Hepatocyte (in vitro differentiated cells): ENCODE results near the gene HNRNPF. TPM values are rescaled to one million over a fixed set of nuclear protein-coding genes. Genes with fewer than 3 reads are reported as not detected.

Experiments
- DNase-seq: peaks from one replicate; pipeline ENCODE4 v3.0.0-alpha.2; 2016; ENCODE audit warnings: low spot score
- H2AFZ ChIP-seq: fragments of 200-600 bp; sonication (generic); 2 replicates; pipeline ENCODE4 v1.6.0; 2016; ENCODE audit warnings: antibody characterized with exemption, mild to moderate bottlenecking
- H3K27ac ChIP-seq: fragments of 200-600 bp; sonication (generic); 2 replicates; pipeline ENCODE4 v1.5.1; 2016; ENCODE audit warnings: mild to moderate bottlenecking
- H3K27me3 ChIP-seq: fragments of 200-600 bp; sonication (generic); 2 replicates; pipeline ENCODE4 v1.6.1; 2016
- H3K36me3 ChIP-seq: fragments of 200-600 bp; sonication (generic); replicated peaks from 2 replicates; pipeline ENCODE4 v1.5.1; 2016; ENCODE audit warnings: low read depth; ENCODE audit not compliant: insufficient read depth
- H3K4me1 ChIP-seq: fragments of 200-600 bp; sonication (generic); 2 replicates; pipeline ENCODE4 v1.5.1; 2016; ENCODE audit warnings: mild to moderate bottlenecking, moderate library complexity; ENCODE audit not compliant: insufficient read depth
- H3K4me2 ChIP-seq: fragments of 200-600 bp; sonication (generic); 2 replicates; pipeline ENCODE4 v1.6.0; 2016
- H3K4me3 ChIP-seq: fragments of 200-600 bp; sonication (generic); 2 replicates; pipeline ENCODE4 v1.5.1; 2016; ENCODE audit warnings: mild to moderate bottlenecking
- H3K79me2 ChIP-seq: fragments of 200-600 bp; sonication (generic); 2 replicates; pipeline ENCODE4 v1.6.0; 2017; ENCODE audit warnings: mild to moderate bottlenecking
- H3K9me2 ChIP-seq: fragments of 200-600 bp; sonication (generic); replicated peaks from 2 replicates; pipeline ENCODE4 v1.6.0; 2017; ENCODE audit warnings: mild to moderate bottlenecking; ENCODE audit not compliant: insufficient read depth
- H3K9me3 ChIP-seq: fragments of 200-600 bp; sonication (generic); 2 replicates; pipeline ENCODE4 v1.5.1; 2016; ENCODE audit warnings: low read depth, mild to moderate bottlenecking
- H4K20me1 ChIP-seq: fragments of 200-600 bp; sonication (generic); 2 replicates; pipeline ENCODE4 v1.6.0; 2016; ENCODE audit warnings: mild to moderate bottlenecking; ENCODE audit not compliant: insufficient read depth, poor library complexity, severe bottlenecking
- EZH2 ChIP-seq: fragments of 200-600 bp; sonication (generic); IDR thresholded peaks from 2 replicates; pipeline ENCODE4 v1.6.1; 2016; ENCODE audit warnings: antibody characterized with exemption, mild to moderate bottlenecking, borderline replicate concordance
- EZH2phosphoT487 ChIP-seq: fragments of 200-600 bp; sonication (generic); IDR thresholded peaks from one replicate; pipeline ENCODE4 v1.6.1; 2018; ENCODE audit warnings: antibody characterized with exemption, mild to moderate bottlenecking, low read depth, moderate library complexity; ENCODE audit not compliant: unreplicated experiment, severe bottlenecking
- WGBS: methylation state at CpG from one replicate; pipeline ENCODE4 v1.1.6; 2016; ENCODE audit warnings: low lambda C conversion rate; ENCODE audit errors: missing lambda C conversion rate; 5-methylcytosine and 5-hydroxymethylcytosine counted together
- polyA plus RNA-seq: library from polyadenylated mRNA; unstranded; fragments of >200 nt; fragmentation: Nextera tagmentation; extraction: Ambion mirVana; gene quantifications from 2 replicates; pipeline ENCODE4 v1.2.1, GENCODE V29; 2016
- total RNA-seq: library from RNA; depleted of rRNA; stranded (reverse); fragments of >200 nt; gene quantifications from 2 replicates; pipeline ENCODE4 v1.2.3, GENCODE V29; 2014
- TF ChIP-seq, protein P1 (sequence below): fragments of 200-600 bp; sonication (generic); IDR thresholded peaks from 2 replicates; pipeline ENCODE4 v1.5.1; 2016; ENCODE audit warnings: antibody characterized with exemption, mild to moderate bottlenecking; ENCODE audit not compliant: poor library complexity

HNRNPF gene
- total and polyA plus RNA-seq, 2 experiments from 2014 or later: 134 to 217 TPM

DNA sequence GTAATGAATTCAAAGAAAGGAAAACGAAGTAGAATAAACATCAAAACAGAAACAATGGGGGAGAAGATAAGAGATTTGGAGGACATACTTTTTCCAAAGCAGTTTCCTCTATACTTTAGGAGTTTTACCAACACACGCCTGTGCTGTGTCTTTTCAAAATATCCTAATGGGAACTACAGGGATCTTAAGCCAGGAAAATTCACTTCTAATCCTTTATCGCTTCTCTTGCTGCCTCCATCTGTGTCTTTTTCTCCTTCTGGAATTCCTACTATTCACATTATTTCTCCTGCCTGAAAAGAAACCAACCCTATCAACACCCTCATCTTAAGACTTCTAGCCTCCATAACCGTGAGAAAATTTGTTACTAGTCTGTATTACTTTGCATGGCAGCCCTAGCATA lies 6.8 kb downstream of the HNRNPF start:
- Histone ChIP-seq H3K9me3 (no peaks in the 10 kb centered on the region), H2AFZ (no peak overlapping the region), H3K4me2 (peak overlapping the region; percentile 52), H3K27me3 (no peaks in the 10 kb centered on the region), H3K79me2 (peaks cover 96% of the 10 kb centered on the region), H3K4me3 (no peak overlapping the region), H3K27ac (peak overlapping the region; percentile 23), H4K20me1 (peaks cover 95% of the 10 kb centered on the region), H3K4me1 (peaks cover 66% of the 10 kb centered on the region), H3K36me3 (no peaks in the 10 kb centered on the region), H3K9me2 (no peaks in the 10 kb centered on the region)
- TF ChIP-seq EZH2phosphoT487 (no peak), EZH2 (no peak)
- TF ChIP-seq, protein P1, sequence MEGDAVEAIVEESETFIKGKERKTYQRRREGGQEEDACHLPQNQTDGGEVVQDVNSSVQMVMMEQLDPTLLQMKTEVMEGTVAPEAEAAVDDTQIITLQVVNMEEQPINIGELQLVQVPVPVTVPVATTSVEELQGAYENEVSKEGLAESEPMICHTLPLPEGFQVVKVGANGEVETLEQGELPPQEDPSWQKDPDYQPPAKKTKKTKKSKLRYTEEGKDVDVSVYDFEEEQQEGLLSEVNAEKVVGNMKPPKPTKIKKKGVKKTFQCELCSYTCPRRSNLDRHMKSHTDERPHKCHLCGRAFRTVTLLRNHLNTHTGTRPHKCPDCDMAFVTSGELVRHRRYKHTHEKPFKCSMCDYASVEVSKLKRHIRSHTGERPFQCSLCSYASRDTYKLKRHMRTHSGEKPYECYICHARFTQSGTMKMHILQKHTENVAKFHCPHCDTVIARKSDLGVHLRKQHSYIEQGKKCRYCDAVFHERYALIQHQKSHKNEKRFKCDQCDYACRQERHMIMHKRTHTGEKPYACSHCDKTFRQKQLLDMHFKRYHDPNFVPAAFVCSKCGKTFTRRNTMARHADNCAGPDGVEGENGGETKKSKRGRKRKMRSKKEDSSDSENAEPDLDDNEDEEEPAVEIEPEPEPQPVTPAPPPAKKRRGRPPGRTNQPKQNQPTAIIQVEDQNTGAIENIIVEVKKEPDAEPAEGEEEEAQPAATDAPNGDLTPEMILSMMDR: no peak
- 63% methylated on average over 4 of the region's 4 CpGs for WGBS
- no peak for DNase-seq

DNA sequence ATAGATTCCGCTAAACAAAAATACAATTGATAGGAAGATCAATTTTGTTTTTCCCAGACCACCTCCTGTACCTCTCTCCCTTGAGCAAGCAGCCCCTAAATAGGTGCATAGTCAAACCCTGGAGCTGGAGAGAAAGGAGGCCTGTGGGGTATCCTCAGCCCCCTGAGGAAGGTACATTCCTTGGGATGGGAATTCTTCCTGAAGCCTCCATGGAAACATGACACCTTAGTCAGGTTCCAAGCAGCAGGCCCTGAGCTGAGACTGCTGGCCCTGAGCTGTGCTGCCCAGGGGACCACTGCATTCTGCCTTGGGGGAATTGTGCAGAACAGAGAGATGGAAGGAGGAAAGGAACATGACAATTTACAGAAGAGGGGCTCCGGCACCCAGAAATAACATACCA lies 7.4 kb downstream of the HNRNPF start:
- Histone ChIP-seq H3K9me3 (no peaks in the 10 kb centered on the region), H3K27me3 (no peaks in the 10 kb centered on the region), H2AFZ (no peak overlapping the region), H3K9me2 (no peaks in the 10 kb centered on the region), H3K4me1 (peaks cover 66% of the 10 kb centered on the region), H4K20me1 (peaks cover 92% of the 10 kb centered on the region), H3K36me3 (no peaks in the 10 kb centered on the region), H3K79me2 (peaks cover 92% of the 10 kb centered on the region), H3K4me3 (no peak overlapping the region), H3K27ac (peak overlapping the region; percentile 6), H3K4me2 (peak overlapping the region; percentile 52)
- TF ChIP-seq EZH2 (no peak), EZH2phosphoT487 (no peak)
- TF ChIP-seq, protein P1: no peak
- 83% methylated on average over 2 of the region's 2 CpGs for WGBS
- DNase-seq: no peak

DNA sequence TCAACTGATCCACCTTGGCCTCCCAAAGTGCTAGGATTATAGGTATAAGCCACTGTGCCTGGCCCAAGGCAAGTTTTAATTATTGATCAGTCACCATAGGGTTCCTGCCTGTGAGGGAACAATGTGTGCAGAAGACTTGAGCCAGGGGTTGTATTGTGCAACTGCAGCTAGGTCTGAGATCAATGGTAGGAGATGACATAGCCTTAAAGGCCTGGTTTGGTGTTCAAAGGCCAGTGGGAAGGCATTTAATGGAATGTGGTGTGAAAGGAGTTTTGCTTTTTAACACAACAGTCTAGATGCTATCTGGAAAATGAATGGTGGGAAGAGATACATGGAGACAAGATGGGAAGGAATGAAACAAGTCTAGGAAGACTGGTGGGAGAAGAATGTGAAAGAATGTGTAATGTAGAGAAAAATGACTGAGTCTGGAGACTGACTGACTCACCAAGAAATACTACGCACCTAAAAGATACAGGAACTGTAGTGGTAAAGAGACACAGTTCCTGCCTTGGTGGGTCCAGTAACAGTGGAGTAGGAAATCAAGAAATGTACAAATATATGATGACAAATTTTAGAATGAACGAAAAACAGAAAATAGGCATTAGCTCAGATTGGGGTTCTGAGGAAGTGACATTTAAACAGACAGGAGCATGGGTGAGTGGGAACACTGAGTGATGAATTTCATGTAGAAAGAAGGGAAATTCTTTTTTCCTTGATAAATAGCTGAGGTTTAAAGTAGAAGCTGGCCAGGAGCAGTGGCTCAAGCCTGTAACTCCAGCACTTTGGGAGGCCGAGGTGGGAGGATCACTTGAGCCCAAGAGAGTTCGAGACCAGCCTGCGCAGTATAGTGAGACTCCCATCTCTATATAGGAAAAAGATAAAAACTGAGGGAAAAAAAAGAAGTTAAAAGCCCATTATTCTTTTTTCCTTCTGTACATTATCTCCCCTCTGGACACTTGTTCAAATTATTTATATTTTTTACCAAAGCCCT lies 9.4 kb downstream of the HNRNPF start:
- H3K4me1 ChIP-seq: peaks cover 61% of the 10 kb centered on the region
- TF ChIP-seq EZH2phosphoT487 (no peak), EZH2 (no peak)
- TF ChIP-seq, protein P1: no peak
- H2AFZ ChIP-seq: no peak overlapping the region
- peak overlapping the region; percentile 93 for H3K4me2 ChIP-seq
- no peak for DNase-seq
- H3K4me3 ChIP-seq: no peak overlapping the region
- H3K9me2 ChIP-seq: no peaks in the 10 kb centered on the region
- WGBS: 96% methylated on average over 5 of the region's 5 CpGs
- H3K9me3 ChIP-seq: no peaks in the 10 kb centered on the region
- H3K27me3 ChIP-seq: no peaks in the 10 kb centered on the region
- no peaks in the 10 kb centered on the region for H3K36me3 ChIP-seq
- peak overlapping the region; percentile 100 for H3K27ac ChIP-seq
- H4K20me1 ChIP-seq: peaks cover 84% of the 10 kb centered on the region
- peaks cover 90% of the 10 kb centered on the region for H3K79me2 ChIP-seq
